NCI-H1105 (cell line): Measurements from ENCODE around the gene RBM33.

Experiments used
- DNase-seq: peaks from one replicate; lab custom pipeline; 2025; lab: John Stamatoyannopoulos, UW

Gene RBM33

GRCh38 chr7:155747209-155747608, 102.7 kb downstream of the RBM33 start:
- DNase-seq: no peak

GRCh38 chr7:155749578-155749977, 105.1 kb downstream of the RBM33 start:
- DNase-seq: no peak

GRCh38 chr7:155750255-155751125, 106.0 kb downstream of the RBM33 start:
- no peak for DNase-seq

GRCh38 chr7:155751409-155751808, 106.9 kb downstream of the RBM33 start:
- DNase-seq: no peak

- no peak for DNase-seq
These were observed 108.4 kb downstream of the RBM33 start for GRCh38 chr7:155752756-155753445.

- no peak for DNase-seq
These were observed 109.0 kb downstream of the RBM33 start for GRCh38 chr7:155753446-155753965.

- no peak for DNase-seq
These were observed 109.7 kb downstream of the RBM33 start for GRCh38 chr7:155754165-155754564.

GRCh38 chr7:155755026-155755425, 110.6 kb downstream of the RBM33 start:
- DNase-seq: no peak

GRCh38 chr7:155756322-155756721, 111.9 kb downstream of the RBM33 start:
- DNase-seq: no peak

GRCh38 chr7:155758348-155758747, 113.9 kb downstream of the RBM33 start:
- DNase-seq: no peak

GRCh38 chr7:155759740-155760430, 115.4 kb downstream of the RBM33 start:
- DNase-seq: no peak

GRCh38 chr7:155761162-155761561, 116.7 kb downstream of the RBM33 start:
- no peak for DNase-seq

- no peak for DNase-seq
These were observed 117.6 kb downstream of the RBM33 start for GRCh38 chr7:155762036-155762435.

- no peak for DNase-seq
These were observed 118.2 kb downstream of the RBM33 start for GRCh38 chr7:155762655-155763054.

- no peak for DNase-seq
These were observed 118.7 kb downstream of the RBM33 start for GRCh38 chr7:155763122-155763521.

- no peak for DNase-seq
These were observed 119.4 kb downstream of the RBM33 start for GRCh38 chr7:155763691-155764437.

GRCh38 chr7:155764438-155764793, 120.0 kb downstream of the RBM33 start:
- DNase-seq: no peak

GRCh38 chr7:155765458-155765857, 121.0 kb downstream of the RBM33 start:
- no peak for DNase-seq

GRCh38 chr7:155766386-155766785, 121.9 kb downstream of the RBM33 start:
- DNase-seq: no peak

GRCh38 chr7:155766966-155767916, 122.8 kb downstream of the RBM33 start:
- DNase-seq: no peak

GRCh38 chr7:155769701-155770100, 125.2 kb downstream of the RBM33 start:
- DNase-seq: no peak
